ENCODE results near the gene CBX7. TPM values are rescaled to one million over a fixed set of nuclear protein-coding genes. Genes with fewer than 3 reads are reported as not detected.

The CBX7 gene
- total RNA-seq, 3 donors from 2014 or later: 23.6 to 125 (median 29.2) TPM

- no peak overlapping the region for H3K4me3 ChIP-seq
- no peaks in the 10 kb centered on the region for H3K36me3 ChIP-seq (ENCODE audit: low read depth)
- intact Hi-C loops (cut with DNase I, micrococcal nuclease): no loop called here
- H3K4me1 ChIP-seq (ENCODE audit: low read depth): peaks cover 8% of the 10 kb centered on the region
- TF ChIP-seq CTCF (IDR thresholded peaks at IDR 0.05): no peak
- DNase-seq: peak in 1 of 3 donors; percentile 26
- ATAC-seq: no peak
- H3K9me3 ChIP-seq: no peaks in the 10 kb centered on the region
Measured at GRCh38 chr22:39147335-39148025, 5.0 kb downstream of the CBX7 start.

- DNase-seq (peak in 1 of 3 donors; percentile 38), ATAC-seq (no peak)
- peaks cover 8% of the 10 kb centered on the region for H3K4me1 ChIP-seq (ENCODE audit: low read depth)
- H3K36me3 ChIP-seq (ENCODE audit: low read depth): no peaks in the 10 kb centered on the region
- H3K4me3 ChIP-seq: no peak overlapping the region
- TF ChIP-seq CTCF (IDR thresholded peaks at IDR 0.05): no peak
- H3K9me3 ChIP-seq: no peaks in the 10 kb centered on the region
- intact Hi-C loops (cut with DNase I, micrococcal nuclease): no loop called here
Measured at GRCh38 chr22:39146256-39147101, 6.0 kb downstream of the CBX7 start.

- ATAC-seq (peak; percentile 51), DNase-seq (peak; percentile 67 to 81 (median 77))
Measured at GRCh38 chr22:39144101-39144767, 8.2 kb downstream of the CBX7 start.

GRCh38 chr22:39142088-39142680, 10.3 kb downstream of the CBX7 start:
- ATAC-seq (no peak), DNase-seq (peak in 1 of 3 donors; percentile 26)
- no peak for TF ChIP-seq CTCF (IDR thresholded peaks at IDR 0.05)
- H3K36me3 ChIP-seq (ENCODE audit: low read depth): no peaks in the 10 kb centered on the region
- no peaks in the 10 kb centered on the region for H3K9me3 ChIP-seq
- intact Hi-C loops (cut with DNase I, micrococcal nuclease): no loop called here
- H3K4me1 ChIP-seq (ENCODE audit: low read depth): no peaks in the 10 kb centered on the region
- no peak overlapping the region for H3K4me3 ChIP-seq

More at GRCh38 chr22:39144101-39144767, 8.2 kb downstream of the CBX7 start:
- Histone ChIP-seq H3K4me3 (peak overlapping the region; percentile 63), H3K4me1 (ENCODE audit: low read depth) (peaks cover 2% of the 10 kb centered on the region), H3K36me3 (ENCODE audit: low read depth) (no peaks in the 10 kb centered on the region), H3K9me3 (no peaks in the 10 kb centered on the region)
- no peak for TF ChIP-seq CTCF (IDR thresholded peaks at IDR 0.05)
- intact Hi-C loops (cut with DNase I, micrococcal nuclease): no loop called here

GRCh38 chr22:39139933-39140332, 12.5 kb downstream of the CBX7 start:
- ATAC-seq (no peak), DNase-seq (no peak)
- Histone ChIP-seq H3K9me3 (no peaks in the 10 kb centered on the region), H3K4me3 (no peak overlapping the region), H3K4me1 (ENCODE audit: low read depth) (no peaks in the 10 kb centered on the region), H3K36me3 (ENCODE audit: low read depth) (no peaks in the 10 kb centered on the region)
- intact Hi-C loops (cut with DNase I, micrococcal nuclease): no loop called here
- TF ChIP-seq CTCF (IDR thresholded peaks at IDR 0.05): no peak

All from mucosa of descending colon (tissue), 3 donors.